ENCODE data around the gene MMP12. TPM values are rescaled to one million over a fixed set of nuclear protein-coding genes. Genes with fewer than 3 reads are reported as not detected.

The MMP12 gene
- total RNA-seq, 1 donor from 2014 or later: 1.4 TPM

Other genes with a start within 250 kb of the MMP12 start
- not detected for gene MMP20, start 249.7 kb downstream of the MMP12 start, total RNA-seq (ENCODE audit: insufficient read depth, low replicate concordance)
- not detected for gene MMP27, start 169.2 kb downstream of the MMP12 start, total RNA-seq (ENCODE audit: insufficient read depth, low replicate concordance)
- gene MMP8, start 150.0 kb downstream of the MMP12 start, total RNA-seq (ENCODE audit: insufficient read depth, low replicate concordance): 1.4 TPM
- 26.0 TPM for gene MMP10, start 94.4 kb downstream of the MMP12 start, total RNA-seq (ENCODE audit: insufficient read depth, low replicate concordance)
- not detected for gene MMP1, start 76.8 kb downstream of the MMP12 start, total RNA-seq (ENCODE audit: insufficient read depth, low replicate concordance)
- 0.72 TPM for gene MMP3, start 31.4 kb downstream of the MMP12 start, total RNA-seq (ENCODE audit: insufficient read depth, low replicate concordance)
- gene MMP13, start 80.8 kb upstream of the MMP12 start, total RNA-seq (ENCODE audit: insufficient read depth, low replicate concordance): not detected
- gene DCUN1D5, start 217.2 kb upstream of the MMP12 start, total RNA-seq (ENCODE audit: insufficient read depth, low replicate concordance): 41.2 TPM
- gene DYNC2H1, start 234.4 kb upstream of the MMP12 start, total RNA-seq (ENCODE audit: insufficient read depth, low replicate concordance): 53.4 TPM